ENCODE measurements around the gene CHTF18.
"Not testable (repeated sequence)": the region's sequence is repeated elsewhere in the genome, so short reads cannot be mapped to it uniquely, and the experiment has no call there.

The CHTF18 gene

GRCh38 chr16:836221-836620, 47.8 kb downstream of the CHTF18 start:
- Histone ChIP-seq H3K4me1 (ENCODE audit: control insufficient read depth, insufficient read depth, low read depth, low read length) (peaks cover 1% of the 10 kb centered on the region), H2AFZ (ENCODE audit: low read depth, low read length) (no peak overlapping the region), H3K14ac (ENCODE audit: low read length in 2 of 2) (no peak overlapping the region), H3K9me3 (ENCODE audit: control insufficient read depth, low read length) (peaks cover 28% of the 10 kb centered on the region), H3K23ac (ENCODE audit: low read length in 2 of 2) (no peak overlapping the region), H3K79me1 (replicated peaks; ENCODE audit: low read length, poor library complexity, severe bottlenecking) (no peaks in the 10 kb centered on the region), H2BK15ac (ENCODE audit: low read depth, poor library complexity, severe bottlenecking) (no peak overlapping the region), H3K27ac (ENCODE audit: low read length, poor library complexity, severe bottlenecking) (no peak overlapping the region), H3K27me3 (ENCODE audit: control insufficient read depth in 1 of 2, insufficient read depth in 1 of 2, low read length in 2 of 2) (peaks cover 0 to 18% of the 10 kb centered on the region in 2 experiments), H3K4me2 (ENCODE audit: low read length, poor library complexity, severe bottlenecking) (no peak overlapping the region), H2BK12ac (ENCODE audit: low read length in 2 of 2) (no peak overlapping the region), H2BK5ac (ENCODE audit: low read depth, low read length, poor library complexity, severe bottlenecking) (no peak overlapping the region), H4K8ac (ENCODE audit: low read length) (no peak overlapping the region), H4K91ac (ENCODE audit: low read length) (no peak overlapping the region), H3K4ac (ENCODE audit: low read depth in 1 of 2, low read length in 2 of 2) (no peak overlapping the region), H2BK120ac (ENCODE audit: low read depth, low read length) (no peak overlapping the region), H3K4me3 (ENCODE audit: insufficient read depth in 1 of 2, low read depth in 1 of 2, low read length in 2 of 2) (no peak overlapping the region), H3K36me3 (ENCODE audit: control insufficient read depth in 1 of 2, insufficient read depth in 2 of 2, low read depth in 1 of 2, low read length in 2 of 2) (no peaks in the 10 kb centered on the region), H2AK5ac (ENCODE audit: low read length, severe bottlenecking) (no peak overlapping the region), H3K9ac (ENCODE audit: low read length) (no peak overlapping the region), H3K18ac (ENCODE audit: low read depth in 1 of 2, low read length in 2 of 2) (no peak overlapping the region)
- 76% methylated on average over 4 of the region's 4 CpGs for WGBS
- no peak for DNase-seq

DNA sequence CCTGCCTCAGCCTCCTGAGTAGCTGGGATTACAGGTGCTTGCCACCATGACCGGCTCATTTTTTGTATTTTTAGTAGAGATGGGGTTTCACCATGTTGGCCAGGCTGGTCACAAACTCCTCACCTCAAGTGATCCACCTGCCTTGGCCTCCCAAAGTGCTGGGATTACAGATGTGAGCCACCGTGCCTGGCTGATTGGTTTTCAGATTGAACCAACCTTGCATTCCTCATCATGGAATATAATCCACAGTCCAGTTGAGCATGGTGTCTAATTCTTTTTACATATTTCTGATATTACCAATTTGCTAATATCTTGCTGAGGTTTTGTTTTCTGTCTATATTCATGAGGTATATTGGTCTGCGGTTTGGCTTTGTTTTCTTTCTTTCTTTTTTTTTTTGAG, 48.4 kb downstream of the CHTF18 start:
- not testable (repeated sequence) for H3K4me1 ChIP-seq (ENCODE audit: control insufficient read depth, insufficient read depth, low read depth, low read length); H3K18ac ChIP-seq (ENCODE audit: low read depth in 1 of 2, low read length in 2 of 2); H4K8ac ChIP-seq (ENCODE audit: low read length); H3K4me3 ChIP-seq (ENCODE audit: insufficient read depth in 1 of 2, low read depth in 1 of 2, low read length in 2 of 2); H2BK12ac ChIP-seq (ENCODE audit: low read length in 2 of 2); H3K23ac ChIP-seq (ENCODE audit: low read length in 2 of 2); H2AK5ac ChIP-seq (ENCODE audit: low read length, severe bottlenecking); H4K91ac ChIP-seq (ENCODE audit: low read length); H3K79me1 ChIP-seq (replicated peaks; ENCODE audit: low read length, poor library complexity, severe bottlenecking); H3K36me3 ChIP-seq (ENCODE audit: control insufficient read depth in 1 of 2, insufficient read depth in 2 of 2, low read depth in 1 of 2, low read length in 2 of 2); H2BK5ac ChIP-seq (ENCODE audit: low read depth, low read length, poor library complexity, severe bottlenecking); H3K9ac ChIP-seq (ENCODE audit: low read length); H2BK15ac ChIP-seq (ENCODE audit: low read depth, poor library complexity, severe bottlenecking); H2AFZ ChIP-seq (ENCODE audit: low read depth, low read length); H3K4ac ChIP-seq (ENCODE audit: low read depth in 1 of 2, low read length in 2 of 2); H2BK120ac ChIP-seq (ENCODE audit: low read depth, low read length); H3K27ac ChIP-seq (ENCODE audit: low read length, poor library complexity, severe bottlenecking); H3K4me2 ChIP-seq (ENCODE audit: low read length, poor library complexity, severe bottlenecking); DNase-seq; H3K14ac ChIP-seq (ENCODE audit: low read length in 2 of 2)
- peaks cover 0 to 21% of the 10 kb centered on the region in 2 experiments for H3K27me3 ChIP-seq (ENCODE audit: control insufficient read depth in 1 of 2, insufficient read depth in 1 of 2, low read length in 2 of 2)
- peaks cover 28% of the 10 kb centered on the region for H3K9me3 ChIP-seq (ENCODE audit: control insufficient read depth, low read length)
- WGBS = 64% methylated on average over 2 of the region's 3 CpGs

- Histone ChIP-seq H3K27me3 (ENCODE audit: control insufficient read depth in 1 of 2, insufficient read depth in 1 of 2, low read length in 2 of 2) (peaks cover 0 to 21% of the 10 kb centered on the region in 2 experiments), H2BK5ac (ENCODE audit: low read depth, low read length, poor library complexity, severe bottlenecking) (no peak overlapping the region), H2BK12ac (ENCODE audit: low read length in 2 of 2) (no peak overlapping the region), H2AFZ (ENCODE audit: low read depth, low read length) (no peak overlapping the region), H3K4ac (ENCODE audit: low read depth in 1 of 2, low read length in 2 of 2) (no peak overlapping the region), H3K36me3 (ENCODE audit: control insufficient read depth in 1 of 2, insufficient read depth in 2 of 2, low read depth in 1 of 2, low read length in 2 of 2) (no peaks in the 10 kb centered on the region), H3K23ac (ENCODE audit: low read length in 2 of 2) (no peak overlapping the region), H2BK120ac (ENCODE audit: low read depth, low read length) (no peak overlapping the region), H3K4me3 (ENCODE audit: insufficient read depth in 1 of 2, low read depth in 1 of 2, low read length in 2 of 2) (no peak overlapping the region), H3K18ac (ENCODE audit: low read depth in 1 of 2, low read length in 2 of 2) (no peak overlapping the region), H4K8ac (ENCODE audit: low read length) (no peak overlapping the region), H3K14ac (ENCODE audit: low read length in 2 of 2) (no peak overlapping the region), H2BK15ac (ENCODE audit: low read depth, poor library complexity, severe bottlenecking) (no peak overlapping the region), H3K4me1 (ENCODE audit: control insufficient read depth, insufficient read depth, low read depth, low read length) (peaks cover 1% of the 10 kb centered on the region), H4K91ac (ENCODE audit: low read length) (no peak overlapping the region), H2AK5ac (ENCODE audit: low read length, severe bottlenecking) (no peak overlapping the region), H3K9ac (ENCODE audit: low read length) (no peak overlapping the region), H3K27ac (ENCODE audit: low read length, poor library complexity, severe bottlenecking) (no peak overlapping the region), H3K4me2 (ENCODE audit: low read length, poor library complexity, severe bottlenecking) (no peak overlapping the region), H3K79me1 (replicated peaks; ENCODE audit: low read length, poor library complexity, severe bottlenecking) (no peaks in the 10 kb centered on the region), H3K9me3 (ENCODE audit: control insufficient read depth, low read length) (peaks cover 28% of the 10 kb centered on the region)
- 84% methylated on average over 13 of the region's 14 CpGs for WGBS
- no peak for DNase-seq
These were observed 50.3 kb downstream of the CHTF18 start for GRCh38 chr16:838741-839140.

GRCh38 chr16:839643-840408, 51.4 kb downstream of the CHTF18 start:
- 87% methylated on average over 22 of the region's 24 CpGs for WGBS

More at GRCh38 chr16:839643-840408, 51.4 kb downstream of the CHTF18 start:
- DNase-seq = no peak
- no peaks in the 10 kb centered on the region for H3K36me3 ChIP-seq (ENCODE audit: control insufficient read depth in 1 of 2, insufficient read depth in 2 of 2, low read depth in 1 of 2, low read length in 2 of 2)
- H2AK5ac ChIP-seq (ENCODE audit: low read length, severe bottlenecking) = no peak overlapping the region
- no peak overlapping the region for H2AFZ ChIP-seq (ENCODE audit: low read depth, low read length)
- no peak overlapping the region for H2BK12ac ChIP-seq (ENCODE audit: low read length in 2 of 2)
- peaks cover 0 to 24% of the 10 kb centered on the region in 2 experiments for H3K27me3 ChIP-seq (ENCODE audit: control insufficient read depth in 1 of 2, insufficient read depth in 1 of 2, low read length in 2 of 2)
- H2BK120ac ChIP-seq (ENCODE audit: low read depth, low read length) = no peak overlapping the region
- H3K9me3 ChIP-seq (ENCODE audit: control insufficient read depth, low read length) = peaks cover 20% of the 10 kb centered on the region
- no peaks in the 10 kb centered on the region for H3K79me1 ChIP-seq (replicated peaks; ENCODE audit: low read length, poor library complexity, severe bottlenecking)
- no peak overlapping the region for H3K4me3 ChIP-seq (ENCODE audit: insufficient read depth in 1 of 2, low read depth in 1 of 2, low read length in 2 of 2)
- H2BK15ac ChIP-seq (ENCODE audit: low read depth, poor library complexity, severe bottlenecking) = no peak overlapping the region
- H3K23ac ChIP-seq (ENCODE audit: low read length in 2 of 2) = no peak overlapping the region
- no peak overlapping the region for H4K8ac ChIP-seq (ENCODE audit: low read length)
- H4K91ac ChIP-seq (ENCODE audit: low read length) = peak overlapping the region; percentile 46
- no peak overlapping the region for H3K4me2 ChIP-seq (ENCODE audit: low read length, poor library complexity, severe bottlenecking)
- H3K27ac ChIP-seq (ENCODE audit: low read length, poor library complexity, severe bottlenecking) = no peak overlapping the region
- H3K18ac ChIP-seq (ENCODE audit: low read depth in 1 of 2, low read length in 2 of 2) = no peak overlapping the region
- no peak overlapping the region for H3K4ac ChIP-seq (ENCODE audit: low read depth in 1 of 2, low read length in 2 of 2)
- no peak overlapping the region for H3K9ac ChIP-seq (ENCODE audit: low read length)
- no peak overlapping the region for H3K14ac ChIP-seq (ENCODE audit: low read length in 2 of 2)
- H2BK5ac ChIP-seq (ENCODE audit: low read depth, low read length, poor library complexity, severe bottlenecking) = no peak overlapping the region
- peaks cover 1% of the 10 kb centered on the region for H3K4me1 ChIP-seq (ENCODE audit: control insufficient read depth, insufficient read depth, low read depth, low read length)
